ENCODE data around the gene STX3. TPM values are rescaled to one million over a fixed set of nuclear protein-coding genes. Genes with fewer than 3 reads are reported as not detected.

STX3 gene
- total RNA-seq, 4 donors from 2014 or later: 11.3 to 31.2 (median 24.9) TPM

- Histone ChIP-seq H3K36me3 (peaks cover 0 to 55% (median 0%) of the 10 kb centered on the region in 3 donors), H3K9me3 (no peaks in the 10 kb centered on the region), H3K4me1 (peaks cover 0 to 7% (median 0%) of the 10 kb centered on the region in 4 donors), H3K27ac (peak overlapping the region in 2 of 4 donors; percentile 31 to 55), H3K4me3 (no peak overlapping the region), H3K27me3 (no peaks in the 10 kb centered on the region)
- peak in 1 of 2 donors; percentile 12 for DNase-seq (ENCODE audit: low spot score in 2 of 2)
- 53 to 58% methylated on average over 5 of the region's 5 CpGs for whole genome bisulfite sequencing, 2 donors
- TF ChIP-seq POLR2A (IDR thresholded peaks at IDR 0.05) (no peak), EP300 (IDR thresholded peaks at IDR 0.05) (no peak)
- TF ChIP-seq, protein P1, sequence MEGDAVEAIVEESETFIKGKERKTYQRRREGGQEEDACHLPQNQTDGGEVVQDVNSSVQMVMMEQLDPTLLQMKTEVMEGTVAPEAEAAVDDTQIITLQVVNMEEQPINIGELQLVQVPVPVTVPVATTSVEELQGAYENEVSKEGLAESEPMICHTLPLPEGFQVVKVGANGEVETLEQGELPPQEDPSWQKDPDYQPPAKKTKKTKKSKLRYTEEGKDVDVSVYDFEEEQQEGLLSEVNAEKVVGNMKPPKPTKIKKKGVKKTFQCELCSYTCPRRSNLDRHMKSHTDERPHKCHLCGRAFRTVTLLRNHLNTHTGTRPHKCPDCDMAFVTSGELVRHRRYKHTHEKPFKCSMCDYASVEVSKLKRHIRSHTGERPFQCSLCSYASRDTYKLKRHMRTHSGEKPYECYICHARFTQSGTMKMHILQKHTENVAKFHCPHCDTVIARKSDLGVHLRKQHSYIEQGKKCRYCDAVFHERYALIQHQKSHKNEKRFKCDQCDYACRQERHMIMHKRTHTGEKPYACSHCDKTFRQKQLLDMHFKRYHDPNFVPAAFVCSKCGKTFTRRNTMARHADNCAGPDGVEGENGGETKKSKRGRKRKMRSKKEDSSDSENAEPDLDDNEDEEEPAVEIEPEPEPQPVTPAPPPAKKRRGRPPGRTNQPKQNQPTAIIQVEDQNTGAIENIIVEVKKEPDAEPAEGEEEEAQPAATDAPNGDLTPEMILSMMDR (IDR thresholded peaks at IDR 0.05): no peak
These were observed 46.9 kb downstream of the STX3 start for GRCh38 chr11:59801981-59802638.

- TF ChIP-seq, protein P1 (IDR thresholded peaks at IDR 0.05): peak; percentile 46 to 71 (median 51)
- no peak for TF ChIP-seq POLR2A (IDR thresholded peaks at IDR 0.05)
- peak in 1 of 2 donors; percentile 20 for TF ChIP-seq EP300 (IDR thresholded peaks at IDR 0.05)
- H3K9me3 ChIP-seq: no peaks in the 10 kb centered on the region
- peaks cover 0 to 7% (median 0%) of the 10 kb centered on the region in 4 donors for H3K4me1 ChIP-seq
- H3K27me3 ChIP-seq: no peaks in the 10 kb centered on the region
- WGBS, 2 donors: 50 to 51% methylated on average over 4 of the region's 4 CpGs
- DNase-seq (ENCODE audit: low spot score in 2 of 2): peak in 1 of 2 donors; percentile 79
- peak overlapping the region in 1 of 4 donors; percentile 31 for H3K27ac ChIP-seq
- no peak overlapping the region for H3K4me3 ChIP-seq
- peaks cover 0 to 56% (median 0%) of the 10 kb centered on the region in 3 donors for H3K36me3 ChIP-seq
These were observed 47.5 kb downstream of the STX3 start for GRCh38 chr11:59802639-59803176.

- Histone ChIP-seq H3K27ac (no peak overlapping the region), H3K4me3 (no peak overlapping the region), H3K9me3 (no peaks in the 10 kb centered on the region), H3K36me3 (peaks cover 0 to 55% (median 0%) of the 10 kb centered on the region in 3 donors), H3K4me1 (peaks cover 0 to 12% (median 0%) of the 10 kb centered on the region in 4 donors), H3K27me3 (no peaks in the 10 kb centered on the region)
- no peak for DNase-seq (ENCODE audit: low spot score in 2 of 2)
- no peak for TF ChIP-seq EP300 (IDR thresholded peaks at IDR 0.05)
- no peak for TF ChIP-seq POLR2A (IDR thresholded peaks at IDR 0.05)
- TF ChIP-seq, protein P1 (IDR thresholded peaks at IDR 0.05): no peak
- WGBS, 2 donors: 84 to 87% methylated on average over 2 of the region's 2 CpGs
These were observed 48.9 kb downstream of the STX3 start for GRCh38 chr11:59804061-59804460.

DNA sequence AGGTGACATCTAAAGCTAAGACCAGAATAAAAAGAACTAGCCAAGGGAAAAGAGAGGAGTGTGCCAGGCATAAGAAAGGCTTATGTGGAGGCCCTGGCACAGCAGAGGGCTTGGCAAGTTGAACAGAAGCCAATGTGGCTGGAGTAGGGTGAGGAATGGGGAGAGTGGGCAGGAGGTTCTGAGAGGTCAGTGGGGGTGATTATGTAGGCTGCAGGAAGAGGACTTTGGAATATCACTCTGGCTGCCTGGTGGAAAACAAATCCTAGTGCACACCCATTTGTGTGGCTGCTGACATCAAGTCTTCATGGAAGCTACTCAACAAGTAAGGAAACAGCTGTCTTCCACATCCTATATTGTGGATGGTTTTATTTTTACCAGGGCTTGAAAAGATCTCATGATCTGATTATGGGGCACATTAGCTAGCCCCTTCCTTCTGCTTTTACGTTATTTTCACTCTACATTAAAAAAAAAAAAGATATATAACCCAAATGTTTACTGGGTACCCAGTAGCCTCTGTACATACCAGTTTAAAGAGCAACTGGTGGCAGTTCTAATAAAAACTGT lies 52.0 kb downstream of the STX3 start:
- no peak for DNase-seq (ENCODE audit: low spot score in 2 of 2)
- H3K27me3 ChIP-seq: no peaks in the 10 kb centered on the region
- H3K36me3 ChIP-seq: peaks cover 0 to 58% (median 0%) of the 10 kb centered on the region in 3 donors
- TF ChIP-seq, protein P1 (IDR thresholded peaks at IDR 0.05): no peak
- TF ChIP-seq POLR2A (IDR thresholded peaks at IDR 0.05) (no peak), EP300 (IDR thresholded peaks at IDR 0.05) (no peak)
- no peak overlapping the region for H3K4me3 ChIP-seq
- H3K27ac ChIP-seq: no peak overlapping the region
- no peaks in the 10 kb centered on the region for H3K9me3 ChIP-seq
- WGBS, 2 donors: 78 to 79% methylated on average over 1 of the region's 1 CpG
- H3K4me1 ChIP-seq: peaks cover 0 to 18% (median 7%) of the 10 kb centered on the region in 4 donors

Measured in tibial nerve (tissue), 4 donors.